Keratinocyte (primary cell): ENCODE measurements around the gene LRBA.

Experiments
- CTCF ChIP-seq, 3 experiments: IDR thresholded peaks in 1 of 3; conservative IDR thresholded peaks in 1 of 3; optimal IDR thresholded peaks in 1 of 3; 2 replicates in 2 of 3; 3 replicates in 1 of 3; pipeline versions ENCODE3 to v1.5.1; 2011; ENCODE audit warnings: low read length in 3 of 3, mild to moderate bottlenecking in 3 of 3, moderate library complexity in 2 of 3, control low read depth in 1 of 3, inconsistent platforms in 1 of 3; ENCODE audit not compliant: insufficient read depth in 2 of 3; ENCODE audit errors: extremely low read depth in 1 of 3
- EZH2 ChIP-seq: IDR thresholded peaks from one replicate; pipeline ENCODE4 v1.6.1; 2012; ENCODE audit warnings: inconsistent platforms, mild to moderate bottlenecking, low read length, moderate library complexity

- TF ChIP-seq CTCF (optimal IDR thresholded peaks at IDR 0.05 in 1 of 3, IDR thresholded peaks at IDR 0.05 in 1 of 3, conservative IDR thresholded peaks at IDR 0.05 in 1 of 3; ENCODE audit: extremely low read depth in 1 of 3, insufficient read depth in 2 of 3, low read length in 3 of 3) (no peak), EZH2 (no peak)
These were observed 694.0 kb downstream of the LRBA start for GRCh38 chr4:150321113-150321512.
